ENCODE data around the gene DBX1. TPM values are rescaled to one million over a fixed set of nuclear protein-coding genes. Genes with fewer than 3 reads are reported as not detected.

DBX1 gene
- total RNA-seq, 4 donors from 2014 or later: not detected

GRCh38 chr11:20159466-20160381, 551 bp downstream of the DBX1 start:
- Histone ChIP-seq H3K27ac (no peak overlapping the region), H3K4me1 (peaks cover 0 to 17% of the 10 kb centered on the region in 2 donors), H3K4me3 (no peak overlapping the region), H3K9me3 (no peaks in the 10 kb centered on the region), H3K36me3 (no peaks in the 10 kb centered on the region), H3K27me3 (peaks cover 33 to 90% of the 10 kb centered on the region in 2 donors)
- no peak for DNase-seq
- intact Hi-C loops (cut with DNase I; ENCODE audit: low total_unique reads): no loop called here
- TF ChIP-seq CTCF (IDR thresholded peaks at IDR 0.05) (no peak), POLR2A (IDR thresholded peaks at IDR 0.05) (no peak)

GRCh38 chr11:20158597-20159257, 1.5 kb downstream of the DBX1 start:
- peaks cover 0 to 17% of the 10 kb centered on the region in 2 donors for H3K4me1 ChIP-seq
- intact Hi-C loops (cut with DNase I; ENCODE audit: low total_unique reads): no loop called here
- peak; percentile 17 to 42 for DNase-seq

GRCh38 chr11:20157728-20158127, 2.5 kb downstream of the DBX1 start:
- no peak overlapping the region for H3K4me3 ChIP-seq
- H3K4me1 ChIP-seq: peaks cover 0 to 8% of the 10 kb centered on the region in 2 donors
- no peaks in the 10 kb centered on the region for H3K9me3 ChIP-seq
- no peak for DNase-seq
- H3K27ac ChIP-seq: no peak overlapping the region
- intact Hi-C loops (cut with DNase I; ENCODE audit: low total_unique reads): no loop called here
- TF ChIP-seq POLR2A (IDR thresholded peaks at IDR 0.05) (no peak), CTCF (IDR thresholded peaks at IDR 0.05) (no peak)
- peaks cover 27 to 70% of the 10 kb centered on the region in 2 donors for H3K27me3 ChIP-seq
- H3K36me3 ChIP-seq: no peaks in the 10 kb centered on the region

More at GRCh38 chr11:20158597-20159257, 1.5 kb downstream of the DBX1 start:
- H3K27ac ChIP-seq: no peak overlapping the region
- no peak for TF ChIP-seq POLR2A (IDR thresholded peaks at IDR 0.05)
- no peak for TF ChIP-seq CTCF (IDR thresholded peaks at IDR 0.05)
- H3K9me3 ChIP-seq: no peaks in the 10 kb centered on the region
- no peaks in the 10 kb centered on the region for H3K36me3 ChIP-seq
- H3K27me3 ChIP-seq: peaks cover 27 to 80% of the 10 kb centered on the region in 2 donors
- no peak overlapping the region for H3K4me3 ChIP-seq

GRCh38 chr11:20156876-20157613, 3.2 kb downstream of the DBX1 start:
- Histone ChIP-seq H3K36me3 (no peaks in the 10 kb centered on the region), H3K27ac (no peak overlapping the region), H3K27me3 (peaks cover 22 to 63% of the 10 kb centered on the region in 2 donors), H3K4me3 (no peak overlapping the region), H3K9me3 (no peaks in the 10 kb centered on the region), H3K4me1 (peaks cover 0 to 5% of the 10 kb centered on the region in 2 donors)
- intact Hi-C loops (cut with DNase I; ENCODE audit: low total_unique reads): no loop called here
- TF ChIP-seq CTCF (IDR thresholded peaks at IDR 0.05) (no peak), POLR2A (IDR thresholded peaks at IDR 0.05) (no peak)
- no peak for DNase-seq
